Activated CD4-positive, CD25-positive, alpha-beta regulatory T cell treated with anti-CD3 and anti-CD28 coated beads, Interleukin-2, amount 50 U/mL, for 24 hours (primary cell): ENCODE measurements around the gene UGGT1.

Experiments used
- ATAC-seq, 2 donors: fragments of 150-1000 bp; cut with Tn5 transposase; one replicate each; pipeline ENCODE4 v1.10.0; 2021; ENCODE audit warnings: mild to moderate bottlenecking in 1 of 2, moderate library complexity in 1 of 2

Gene UGGT1, protein sequence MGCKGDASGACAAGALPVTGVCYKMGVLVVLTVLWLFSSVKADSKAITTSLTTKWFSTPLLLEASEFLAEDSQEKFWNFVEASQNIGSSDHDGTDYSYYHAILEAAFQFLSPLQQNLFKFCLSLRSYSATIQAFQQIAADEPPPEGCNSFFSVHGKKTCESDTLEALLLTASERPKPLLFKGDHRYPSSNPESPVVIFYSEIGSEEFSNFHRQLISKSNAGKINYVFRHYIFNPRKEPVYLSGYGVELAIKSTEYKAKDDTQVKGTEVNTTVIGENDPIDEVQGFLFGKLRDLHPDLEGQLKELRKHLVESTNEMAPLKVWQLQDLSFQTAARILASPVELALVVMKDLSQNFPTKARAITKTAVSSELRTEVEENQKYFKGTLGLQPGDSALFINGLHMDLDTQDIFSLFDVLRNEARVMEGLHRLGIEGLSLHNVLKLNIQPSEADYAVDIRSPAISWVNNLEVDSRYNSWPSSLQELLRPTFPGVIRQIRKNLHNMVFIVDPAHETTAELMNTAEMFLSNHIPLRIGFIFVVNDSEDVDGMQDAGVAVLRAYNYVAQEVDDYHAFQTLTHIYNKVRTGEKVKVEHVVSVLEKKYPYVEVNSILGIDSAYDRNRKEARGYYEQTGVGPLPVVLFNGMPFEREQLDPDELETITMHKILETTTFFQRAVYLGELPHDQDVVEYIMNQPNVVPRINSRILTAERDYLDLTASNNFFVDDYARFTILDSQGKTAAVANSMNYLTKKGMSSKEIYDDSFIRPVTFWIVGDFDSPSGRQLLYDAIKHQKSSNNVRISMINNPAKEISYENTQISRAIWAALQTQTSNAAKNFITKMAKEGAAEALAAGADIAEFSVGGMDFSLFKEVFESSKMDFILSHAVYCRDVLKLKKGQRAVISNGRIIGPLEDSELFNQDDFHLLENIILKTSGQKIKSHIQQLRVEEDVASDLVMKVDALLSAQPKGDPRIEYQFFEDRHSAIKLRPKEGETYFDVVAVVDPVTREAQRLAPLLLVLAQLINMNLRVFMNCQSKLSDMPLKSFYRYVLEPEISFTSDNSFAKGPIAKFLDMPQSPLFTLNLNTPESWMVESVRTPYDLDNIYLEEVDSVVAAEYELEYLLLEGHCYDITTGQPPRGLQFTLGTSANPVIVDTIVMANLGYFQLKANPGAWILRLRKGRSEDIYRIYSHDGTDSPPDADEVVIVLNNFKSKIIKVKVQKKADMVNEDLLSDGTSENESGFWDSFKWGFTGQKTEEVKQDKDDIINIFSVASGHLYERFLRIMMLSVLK (N-terminal part only)

DNA sequence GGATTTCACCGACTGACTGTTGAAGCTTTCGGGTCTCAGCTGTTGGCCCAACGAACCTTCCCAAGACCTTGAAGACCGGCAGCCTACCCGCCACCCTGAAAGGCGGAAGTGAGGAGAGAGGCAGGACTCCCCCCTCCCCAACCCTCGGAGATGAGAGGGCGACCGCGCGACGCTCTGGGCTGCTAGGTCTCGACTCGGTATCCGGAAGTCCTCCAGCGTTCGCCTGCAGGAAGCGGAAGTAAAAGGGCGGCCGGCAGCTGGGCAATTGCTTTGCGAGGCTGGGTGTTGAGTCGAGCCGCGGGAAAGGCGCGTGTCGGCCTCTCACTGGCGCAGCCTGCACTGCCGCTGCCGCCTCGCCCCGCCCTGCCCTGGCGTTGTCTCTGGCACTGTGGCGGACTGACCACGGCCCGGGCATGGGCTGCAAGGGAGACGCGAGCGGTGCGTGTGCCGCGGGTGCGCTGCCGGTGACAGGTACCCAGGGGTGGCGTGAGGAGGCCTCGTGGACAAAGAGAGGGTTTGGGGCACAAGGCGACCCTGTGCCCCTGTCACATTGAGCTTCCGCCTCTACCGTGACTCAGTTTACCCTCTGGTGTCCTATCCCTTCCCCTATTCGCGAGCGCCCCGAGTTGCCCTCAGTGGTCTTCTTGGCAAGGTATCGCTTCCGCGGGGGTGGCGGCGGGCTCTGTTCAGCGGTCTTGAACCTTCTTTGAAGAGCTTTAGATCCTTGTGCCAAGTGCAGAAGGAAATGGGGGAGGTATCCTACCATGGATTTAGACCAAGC is at the start of gene UGGT1:
TSS of gene UGGT1 (plus strand) at position 256 of the 781 bp plus-strand sequence. CDS start at position 414, 158 bp downstream.
- ATAC-seq = peak; percentile 99

DNA sequence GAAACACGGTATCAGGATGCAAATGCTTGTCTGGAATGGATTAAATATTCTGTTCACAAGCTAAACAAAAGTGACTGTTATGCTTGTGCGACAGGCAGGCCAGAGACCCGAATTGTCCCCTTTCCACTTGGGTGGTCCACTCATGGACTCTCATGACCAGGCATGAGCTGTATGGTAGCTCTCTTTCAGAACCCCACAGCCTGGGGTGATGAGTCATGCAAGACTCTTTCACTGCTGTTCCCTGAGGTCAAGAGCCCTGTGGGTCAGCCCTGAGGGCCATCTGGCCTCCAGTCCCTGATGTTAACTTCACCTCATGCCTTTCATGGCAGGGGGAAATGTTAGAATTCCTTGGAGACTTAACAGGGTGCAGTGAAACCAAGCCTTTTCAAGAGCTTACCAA is 49.4 kb upstream of the UGGT1 start:
- ATAC-seq = no peak

DNA sequence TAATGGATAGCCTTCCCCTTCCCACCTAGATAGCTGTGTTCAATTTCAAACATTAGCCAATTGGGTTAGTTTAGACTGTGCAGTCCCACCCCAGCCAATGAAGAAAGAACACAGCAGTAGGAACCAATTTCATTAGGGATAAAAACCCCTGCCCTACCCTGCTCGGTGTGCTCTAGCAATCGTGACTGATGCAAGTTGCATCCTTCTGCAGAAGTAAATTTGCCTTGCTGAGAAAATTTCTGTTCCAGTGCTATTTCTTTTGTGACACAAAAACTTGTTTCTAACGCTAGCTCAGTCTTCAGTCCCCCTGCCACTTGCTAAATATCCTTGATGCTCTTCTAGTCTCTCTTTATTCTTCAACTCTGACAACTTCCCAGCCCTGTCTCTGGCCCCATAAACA is 48.0 kb upstream of the UGGT1 start:
- no peak for ATAC-seq

DNA sequence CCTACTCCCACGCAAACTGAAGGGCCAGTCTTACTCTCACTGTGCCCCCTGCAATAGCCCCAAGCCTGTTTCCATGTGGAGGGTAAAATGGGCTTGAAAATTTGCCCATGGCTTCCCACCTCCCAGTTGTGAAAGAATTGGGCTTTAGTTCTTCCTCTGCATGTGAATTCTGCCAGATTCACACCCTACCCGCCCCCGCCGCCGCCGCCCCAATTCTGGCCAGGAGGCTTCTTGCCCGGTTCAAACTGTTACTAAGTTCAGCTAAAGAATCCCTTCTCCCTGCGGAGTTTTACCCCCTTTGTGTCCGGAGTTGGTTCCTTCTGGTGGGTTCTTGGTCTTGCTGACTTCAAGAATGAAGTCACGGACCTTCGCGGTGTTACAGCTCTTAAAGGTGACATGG is 37.7 kb upstream of the UGGT1 start:
- no peak for ATAC-seq

DNA sequence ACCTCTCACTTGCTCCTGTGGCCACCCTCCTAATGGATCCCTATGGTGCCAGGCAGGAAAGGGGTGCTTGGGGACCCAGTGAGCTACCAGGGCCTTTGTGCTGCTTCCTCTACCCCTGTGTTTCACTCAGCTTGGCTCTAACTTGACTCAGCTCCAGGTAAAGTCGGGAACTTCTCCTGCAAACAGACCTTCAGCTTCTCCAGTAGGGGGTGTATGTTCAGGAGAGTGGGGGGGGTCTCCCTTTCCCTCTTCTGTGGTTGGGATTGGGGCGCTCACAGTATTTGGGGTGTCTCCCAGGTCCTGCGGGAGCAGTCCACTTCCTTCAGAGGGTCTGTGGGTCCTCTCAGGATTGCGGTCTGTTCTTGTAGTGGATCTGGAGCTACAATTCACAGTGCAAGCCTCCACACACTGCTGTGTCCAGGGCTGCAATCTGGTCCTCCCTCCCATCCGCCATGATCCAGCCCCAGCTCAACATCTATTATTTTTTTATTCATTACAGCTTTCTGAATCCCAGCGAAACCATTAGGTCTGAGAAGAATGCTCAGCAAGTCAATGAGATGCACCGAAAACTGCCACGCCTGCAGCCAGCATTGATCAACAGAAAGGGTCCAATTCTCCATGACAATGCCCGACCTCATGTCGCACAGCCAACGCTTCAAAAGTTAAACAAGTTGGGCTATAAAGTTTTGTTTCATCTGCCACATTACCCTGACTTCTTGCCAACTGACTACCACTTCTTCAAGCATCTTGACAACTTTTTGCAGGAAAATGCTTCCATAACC is 36.7 kb upstream of the UGGT1 start:
- ATAC-seq = no peak

DNA sequence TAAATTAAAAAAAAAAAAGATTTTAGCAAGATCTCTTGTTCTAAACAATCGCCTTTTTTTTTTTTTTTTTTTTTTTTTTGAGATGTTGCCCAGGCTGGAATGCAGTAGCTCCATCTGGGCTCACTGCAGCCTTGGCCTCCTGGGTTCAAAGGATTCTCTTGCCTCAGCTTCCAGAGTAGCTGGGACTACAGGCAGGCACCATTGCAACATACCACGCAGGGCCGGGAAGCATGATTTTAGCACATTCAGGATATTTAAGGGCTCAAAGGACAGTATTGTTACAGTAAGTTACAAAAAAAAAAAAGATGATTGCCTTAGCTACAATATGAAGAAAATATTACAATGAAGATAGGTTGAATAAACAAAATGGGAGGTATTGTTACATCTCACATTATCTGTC is 33.7 kb upstream of the UGGT1 start:
- ATAC-seq = no peak

DNA sequence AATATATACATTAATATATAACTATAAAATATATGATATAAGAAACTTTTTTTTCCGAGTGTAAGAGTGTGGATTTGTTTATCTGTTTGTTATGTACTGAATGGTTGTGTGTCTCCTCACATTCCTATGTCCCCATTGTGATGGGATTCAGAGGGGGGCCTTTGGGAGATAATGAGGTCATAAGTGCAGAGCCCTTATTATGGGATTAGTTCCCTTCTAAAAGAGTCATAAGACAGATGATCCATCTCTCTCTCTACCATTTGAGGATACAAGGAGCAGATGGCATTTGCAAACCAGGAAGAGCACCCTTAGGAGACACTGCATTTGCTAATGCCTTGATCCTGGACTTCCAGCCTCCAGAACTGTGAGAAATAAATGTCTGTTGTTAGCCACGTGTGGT is 32.9 kb upstream of the UGGT1 start:
- ATAC-seq = no peak

DNA sequence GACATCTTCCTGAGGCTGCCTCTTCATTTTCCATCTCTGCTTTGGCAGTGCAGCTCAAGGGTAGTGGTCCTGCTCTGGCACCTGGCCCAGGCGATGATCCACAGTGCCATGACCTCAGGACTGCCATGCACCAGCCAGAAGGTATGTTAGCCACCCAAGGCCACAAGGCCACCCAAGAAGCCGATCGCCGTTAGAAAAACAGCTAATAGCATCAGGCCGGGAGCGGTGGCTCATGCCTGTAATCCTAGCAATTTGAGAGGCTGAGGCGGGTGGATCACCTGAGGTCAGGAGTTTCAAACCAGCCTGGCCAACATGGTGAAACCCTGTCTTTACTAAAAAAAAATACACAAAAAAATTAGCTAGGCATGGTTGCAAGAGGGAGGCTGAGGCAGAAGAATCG is 28.4 kb upstream of the UGGT1 start:
- ATAC-seq = no peak

DNA sequence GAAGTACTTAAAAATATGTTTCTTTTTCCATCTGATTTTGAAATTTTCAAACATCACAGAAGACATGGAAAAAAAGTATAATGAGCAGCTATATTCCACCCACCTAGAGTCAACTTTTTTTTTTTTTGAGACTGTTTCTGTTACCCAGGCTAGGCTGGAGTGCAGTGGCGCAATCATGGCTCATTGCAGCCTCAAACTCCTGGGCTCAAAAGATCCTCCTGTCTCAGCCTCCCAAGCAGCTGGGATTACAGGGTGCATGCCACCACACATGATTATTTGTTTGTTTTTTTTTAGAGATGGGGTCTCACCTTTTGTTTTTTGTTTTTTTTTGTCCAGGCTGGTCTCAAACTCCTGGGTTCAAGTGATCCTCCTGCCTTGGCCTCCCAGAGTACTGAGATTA is 26.6 kb upstream of the UGGT1 start:
- no peak for ATAC-seq

DNA sequence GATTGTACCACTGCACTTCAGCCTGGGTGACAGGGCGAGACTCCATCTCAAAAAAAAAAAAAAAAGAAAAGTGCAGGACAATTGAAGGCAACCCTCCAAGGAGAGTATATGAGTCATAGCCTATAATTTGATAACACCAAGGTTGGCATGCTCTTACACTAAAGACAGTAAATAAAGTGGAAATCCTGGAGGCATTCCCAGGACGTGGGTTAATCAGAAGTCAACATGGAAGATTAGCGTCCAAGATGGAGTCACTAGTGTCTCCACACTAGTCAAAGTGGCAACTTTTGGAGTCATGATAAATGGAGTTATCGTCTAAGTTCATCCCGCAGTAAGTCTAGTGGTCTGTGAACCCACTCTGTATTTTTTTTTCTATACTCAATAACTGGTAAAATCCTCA is 21.2 kb upstream of the UGGT1 start:
- no peak for ATAC-seq

DNA sequence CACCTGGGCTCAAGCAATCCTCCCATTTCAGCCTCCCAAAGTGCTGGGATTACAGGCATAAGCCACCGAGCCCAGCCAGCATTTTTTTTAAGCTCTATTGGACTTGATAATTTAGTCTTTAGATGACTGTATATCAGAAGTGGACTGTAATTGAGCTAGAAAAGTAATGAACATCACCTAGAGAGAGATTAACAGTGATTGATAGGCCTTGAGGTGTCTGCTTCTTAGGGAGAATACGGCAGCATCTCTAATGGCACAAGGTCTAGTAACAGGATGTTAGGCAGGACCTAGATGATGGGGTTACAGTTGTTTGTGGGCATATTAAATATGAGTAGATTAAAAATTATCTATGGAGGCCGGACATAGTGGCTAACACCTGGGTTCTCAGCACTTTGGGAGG is 17.7 kb upstream of the UGGT1 start:
- ATAC-seq = no peak

DNA sequence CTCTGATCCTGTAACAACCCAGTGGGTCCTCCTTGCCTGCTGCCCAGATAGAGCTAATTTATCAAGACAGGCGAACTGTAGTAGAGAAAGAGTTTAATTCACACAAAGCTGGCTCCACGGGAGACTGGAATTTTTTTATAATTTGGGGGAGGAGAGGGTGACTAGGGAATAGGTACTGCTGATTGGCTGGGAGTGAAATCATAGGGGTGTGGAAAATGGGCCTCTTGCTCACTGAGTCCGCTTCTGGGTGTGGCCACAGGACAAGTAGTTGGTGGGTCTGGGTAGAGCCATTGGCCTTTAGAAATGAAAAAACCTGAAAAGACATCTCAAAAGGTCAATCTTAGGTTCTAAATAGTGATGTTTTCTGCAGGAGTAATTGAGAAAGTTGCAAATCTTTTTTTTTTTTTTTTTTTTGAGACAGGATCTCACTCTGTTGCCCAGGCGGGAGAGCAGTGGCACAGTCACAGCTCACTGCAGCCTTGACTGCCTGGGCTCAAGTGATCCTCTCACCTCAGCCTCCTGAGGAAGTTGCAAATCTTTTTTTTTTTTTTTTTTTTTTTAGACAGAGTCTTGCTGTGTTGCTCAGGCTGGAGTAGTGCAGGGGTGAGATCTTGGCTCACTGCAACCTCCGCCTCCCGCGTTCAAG is 14.4 kb upstream of the UGGT1 start:
- no peak for ATAC-seq

DNA sequence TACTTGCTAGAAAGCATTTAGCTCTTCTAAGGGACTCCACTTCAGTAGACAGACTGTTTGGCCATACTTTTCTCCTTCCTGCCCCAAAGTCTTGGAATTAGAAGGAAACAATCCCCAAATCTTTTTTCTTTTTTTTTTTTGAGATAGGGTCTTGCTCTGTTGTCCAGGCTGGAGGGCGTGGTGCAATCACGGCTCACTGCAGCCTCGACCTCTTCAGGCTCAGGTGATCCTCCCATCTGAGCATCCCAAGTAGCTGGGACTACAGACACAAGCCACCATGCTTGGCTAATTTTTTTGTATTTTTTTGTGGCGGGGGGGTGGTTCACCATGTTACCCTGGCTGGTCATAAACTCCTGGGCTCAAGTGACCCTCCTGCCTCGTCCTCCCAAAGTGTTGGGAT is 6.2 kb upstream of the UGGT1 start:
- ATAC-seq = no peak

DNA sequence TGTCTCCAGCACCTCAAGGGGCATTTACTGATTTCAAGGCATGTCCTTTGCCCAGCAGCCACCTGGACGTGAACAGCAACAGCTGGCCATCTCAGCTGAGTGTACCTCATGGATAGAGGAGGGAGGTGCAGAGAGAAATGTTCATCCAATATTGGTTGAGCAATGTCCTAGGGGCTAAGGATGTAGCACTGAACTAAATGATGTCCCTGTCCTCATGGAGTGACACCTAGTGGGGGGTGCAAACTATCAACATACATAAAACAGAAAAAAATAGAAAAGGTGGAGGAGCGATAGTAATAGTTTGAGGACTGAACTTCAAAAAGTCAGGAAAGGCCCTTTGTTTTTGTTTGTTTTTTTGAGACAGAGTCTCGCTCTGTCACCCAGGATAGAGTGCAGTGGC is 4.8 kb upstream of the UGGT1 start:
- ATAC-seq = no peak

DNA sequence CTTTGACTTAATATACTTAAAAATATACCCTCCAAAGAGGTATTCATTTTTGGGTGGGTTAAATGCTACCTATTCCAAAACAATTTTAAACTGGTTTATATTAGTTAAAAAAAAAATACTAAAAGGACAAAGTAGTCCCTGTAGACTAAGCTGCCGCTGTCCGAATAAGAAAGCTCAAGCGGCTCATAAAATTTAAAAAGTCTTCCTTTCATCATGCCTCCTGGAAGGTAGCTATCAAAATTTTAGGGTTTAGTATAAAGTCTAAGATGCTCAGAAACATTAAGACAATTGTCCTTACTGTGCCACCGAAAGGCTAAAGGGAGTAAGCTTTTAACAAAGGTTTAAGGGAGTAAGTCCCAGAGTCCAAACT is 440 bp upstream of the UGGT1 start:
- ATAC-seq = peak in 1 of 2 donors; percentile 1

DNA sequence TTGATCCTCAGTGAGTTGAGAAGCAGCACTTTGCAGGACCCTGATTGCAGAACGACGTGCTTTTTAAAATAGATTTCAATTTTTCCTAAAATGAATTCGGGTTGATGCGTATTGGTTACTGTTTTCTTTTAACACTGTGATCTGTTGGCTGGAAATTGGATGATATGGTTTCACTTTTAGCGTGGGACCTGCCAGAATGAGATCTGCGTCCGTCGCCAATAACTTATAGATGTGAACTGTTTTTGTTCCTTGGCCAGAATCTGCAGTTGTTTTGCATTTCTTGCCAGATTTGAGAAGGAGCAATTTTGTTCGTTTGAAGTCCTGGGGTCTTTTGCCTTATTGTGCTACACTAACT is 703 bp downstream of the UGGT1 start:
- ATAC-seq = no peak

DNA sequence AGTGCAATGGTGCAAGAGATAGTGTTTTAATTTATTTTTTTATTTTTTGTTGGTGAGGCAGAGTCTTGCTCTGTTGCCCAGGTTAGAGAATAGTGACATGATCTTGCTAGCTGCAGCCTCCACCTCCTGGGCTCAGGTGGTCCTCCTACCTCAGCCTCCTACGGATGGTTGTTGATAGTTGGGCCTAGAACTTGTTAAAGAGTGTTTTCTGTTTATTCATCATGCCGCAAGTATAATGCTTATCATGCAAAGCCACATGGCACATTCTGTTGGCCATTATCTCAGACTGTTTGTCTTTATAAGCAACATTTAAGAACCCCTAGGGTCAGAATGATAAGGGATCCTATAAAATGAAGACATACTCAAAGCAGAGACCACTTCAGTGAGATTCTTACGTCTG is 1.7 kb downstream of the UGGT1 start:
- ATAC-seq = no peak

DNA sequence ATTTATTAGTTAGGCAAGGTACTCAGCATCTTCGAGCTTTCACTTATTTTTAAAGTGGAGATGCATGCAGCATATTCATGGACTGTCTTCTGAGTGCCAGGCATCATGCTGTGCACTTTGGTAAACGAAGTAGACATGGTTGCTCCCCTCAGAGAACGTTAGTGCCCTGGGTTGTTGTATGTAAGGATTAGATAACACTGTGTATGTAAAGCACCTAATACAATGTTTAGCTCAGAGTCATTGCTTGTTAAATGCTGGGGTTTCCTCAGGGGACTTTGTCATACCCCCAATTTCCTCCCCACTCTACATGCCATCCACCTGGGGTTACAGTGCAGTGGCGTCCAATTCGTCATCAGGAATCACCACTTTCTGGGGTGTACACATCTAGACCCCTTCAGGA is 2.8 kb downstream of the UGGT1 start:
- ATAC-seq = no peak

DNA sequence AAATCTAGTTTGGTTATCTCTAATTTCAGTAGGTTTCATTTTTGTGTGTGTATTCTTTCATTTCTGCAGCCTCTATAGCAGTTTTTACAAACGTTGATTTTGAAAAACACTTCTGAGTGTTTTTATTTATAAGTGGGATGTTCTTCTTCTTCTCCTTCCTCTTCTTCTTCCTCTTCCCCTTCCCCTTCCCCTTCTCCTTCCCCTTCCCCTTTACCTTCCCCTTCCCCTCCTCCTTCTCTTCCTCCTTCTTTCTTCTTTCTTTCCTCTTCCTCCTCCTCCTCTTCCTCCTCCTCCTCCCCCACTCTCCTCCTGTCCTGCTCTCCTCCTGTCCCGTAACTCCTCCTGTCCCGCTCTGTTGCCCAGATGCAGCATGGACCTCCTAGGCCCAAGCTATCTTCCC is 4.2 kb downstream of the UGGT1 start:
- ATAC-seq = no peak

DNA sequence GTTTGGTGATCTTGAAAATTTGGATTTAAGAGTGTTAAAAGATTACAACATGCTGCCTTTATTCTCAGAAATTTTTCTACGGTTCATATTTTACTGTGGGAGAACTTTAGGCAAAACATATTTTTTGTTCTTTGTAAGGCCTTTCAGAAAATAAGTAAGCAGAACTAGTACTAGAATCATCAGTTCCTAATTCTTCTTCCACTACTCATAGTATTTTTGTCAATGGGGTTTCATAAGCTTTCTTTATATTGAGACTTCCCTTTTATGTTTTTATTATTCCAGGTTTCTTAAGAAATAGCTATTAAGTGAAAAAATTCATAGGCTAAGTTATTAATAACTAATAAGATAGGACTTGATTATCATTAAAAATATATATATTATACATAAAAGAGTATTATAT is 12.4 kb downstream of the UGGT1 start:
- ATAC-seq = no peak

DNA sequence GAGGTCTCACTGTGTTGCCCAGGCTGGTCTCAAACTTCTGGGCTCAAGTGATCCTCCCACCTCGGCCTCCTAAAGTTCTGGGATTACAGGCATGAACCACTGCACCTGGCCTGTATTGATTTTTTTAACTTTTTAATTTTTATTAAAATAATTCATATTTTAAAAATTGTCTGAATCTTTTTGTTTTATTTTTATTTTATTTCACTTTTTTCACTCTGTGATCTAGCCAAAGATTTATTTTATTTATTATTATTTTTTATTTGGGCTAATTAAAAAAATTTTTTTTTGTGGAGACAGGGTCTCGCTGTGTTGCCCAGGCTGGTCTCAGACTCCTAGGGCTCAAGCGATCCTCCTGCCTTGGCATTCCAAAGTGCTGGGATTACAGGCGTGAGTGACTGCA is 14.1 kb downstream of the UGGT1 start:
- no peak for ATAC-seq
